Gastrocnemius medialis (tissue), 4 donors: Measurements from ENCODE around the gene ZNF91. TPM values are rescaled to one million over a fixed set of nuclear protein-coding genes. Genes with fewer than 3 reads are reported as not detected.
"Not testable (repeated sequence)": the region's sequence is repeated elsewhere in the genome, so short reads cannot be mapped to it uniquely, and the experiment has no call there.

ENCODE experiments used
- ATAC-seq, 2 donors: fragments of 150-250 bp; one replicate each; pipeline ENCODE4 v1.9.1; 2016
- DNase-seq, 2 donors: peaks; one replicate each; pipeline ENCODE4 v3.0.0-alpha.2; 2019
- H3K27ac ChIP-seq, 4 donors: fragments of 200-600 bp; sonication (generic); 1 replicate in 1 of 4; 2 replicates in 3 of 4; pipeline ENCODE4 v1.5.1; 2016 to 2018; ENCODE audit warnings: mild to moderate bottlenecking in 2 of 4, moderate library complexity in 1 of 4
- H3K27me3 ChIP-seq, 3 donors: fragments of 200-600 bp; sonication (generic) in 2 of 3; 1 replicate in 1 of 3; 2 replicates in 2 of 3; pipeline versions ENCODE4 v1.5.1 to v1.6.0; 2016 to 2019; ENCODE audit warnings: mild to moderate bottlenecking in 1 of 3, moderate library complexity in 1 of 3
- H3K36me3 ChIP-seq, 2 donors: fragments of 200-600 bp; sonication (generic) in 1 of 2; one replicate each; pipeline ENCODE4 v1.5.1; 2017 to 2018
- H3K4me1 ChIP-seq, 2 donors: fragments of 200-600 bp; sonication (generic) in 1 of 2; one replicate each; pipeline ENCODE4 v1.5.1; 2016 to 2017; ENCODE audit warnings: mild to moderate bottlenecking in 2 of 2
- H3K4me3 ChIP-seq, 4 donors: fragments of 200-600 bp; sonication (generic) in 3 of 4; 1 replicate in 1 of 4; 2 replicates in 3 of 4; pipeline ENCODE4 v1.5.1; 2016 to 2019; ENCODE audit warnings: mild to moderate bottlenecking in 2 of 4
- H3K9me3 ChIP-seq, 3 donors: fragments of 200-600 bp; sonication (generic) in 2 of 3; 1 replicate in 1 of 3; 2 replicates in 2 of 3; pipeline ENCODE4 v1.5.1; 2016 to 2019
- CTCF ChIP-seq, 5 experiments: fragments of 450-650 bp in 3 of 5; fragments of 200-600 bp in 2 of 5; sonication (generic) in 2 of 5; IDR thresholded peaks in 4 of 5; conservative IDR thresholded peaks in 1 of 5; 1 replicate in 4 of 5; 2 replicates in 1 of 5; pipeline ENCODE4 v1.5.1; 2016 to 2019; ENCODE audit warnings: antibody characterized with exemption in 5 of 5, mild to moderate bottlenecking in 3 of 5, moderate library complexity in 3 of 5
- POLR2A ChIP-seq, 2 donors: fragments of 450-650 bp; IDR thresholded peaks; one replicate each; pipeline ENCODE4 v1.6.1; 2017; ENCODE audit warnings: antibody characterized with exemption in 2 of 2, mild to moderate bottlenecking in 2 of 2, moderate library complexity in 2 of 2
- in situ Hi-C, 4 donors: fragments of 200-750 bp; cut with MboI; loops; one replicate each; pipeline versions ENCODE4 v1.15.0 to v1.8.0; 2017; ENCODE audit warnings: low sequenced_read_pairs in 4 of 4
- intact Hi-C: fragments of 100-400 bp; cut with DNase I; formaldehyde crosslinking; loops from one replicate; pipeline ENCODE4 v1.15.1; 2023; ENCODE audit warnings: low total_unique reads
- total RNA-seq, 4 donors: library from RNA; depleted of rRNA; stranded (reverse); fragments of >200 nt; gene quantifications; one replicate each; pipeline versions ENCODE4 v1.1.0 to v1.2.3, GENCODE V29; 2016

The ZNF91 gene
- total RNA-seq, 4 donors from 2014 or later: 44.3 to 71.1 (median 59.0) TPM

- Histone ChIP-seq H3K27me3 (no peaks in the 10 kb centered on the region), H3K36me3 (peaks cover 3 to 71% of the 10 kb centered on the region in 2 donors), H3K4me3 (no peak overlapping the region), H3K4me1 (no peaks in the 10 kb centered on the region), H3K9me3 (peaks cover 6 to 62% (median 16%) of the 10 kb centered on the region in 3 donors), H3K27ac (no peak overlapping the region)
- in situ Hi-C loops (no loop called here), intact Hi-C loops (no loop called here)
- DNase-seq (no peak), ATAC-seq (no peak)
- TF ChIP-seq POLR2A (IDR thresholded peaks at IDR 0.05) (no peak), CTCF (IDR thresholded peaks at IDR 0.05 in 4 of 5, conservative IDR thresholded peaks at IDR 0.05 in 1 of 5) (no peak)
These were observed 30.0 kb downstream of the ZNF91 start for GRCh38 chr19:23365222-23365621.

DNA sequence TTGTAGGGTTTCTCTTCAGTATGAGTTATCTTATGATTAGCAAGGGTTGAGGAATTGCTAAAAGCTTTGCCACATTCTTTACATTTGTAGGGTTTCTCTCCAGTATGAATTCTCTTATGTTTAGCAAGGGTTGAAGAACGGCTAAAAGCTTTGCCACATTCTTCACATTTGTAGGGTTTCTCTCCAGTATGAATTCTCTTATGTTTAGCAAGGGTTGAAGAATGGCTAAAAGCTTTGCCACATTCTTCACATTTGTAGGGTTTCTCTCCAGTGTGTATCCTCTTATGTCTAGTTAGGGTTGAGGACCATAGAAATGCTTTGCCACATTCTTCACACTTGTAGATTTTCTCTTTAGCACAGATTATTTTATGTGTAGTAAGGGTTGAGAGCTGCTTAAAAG lies 33.4 kb downstream of the ZNF91 start:
- DNase-seq, H3K27ac ChIP-seq, intact Hi-C loops, in situ Hi-C loops, H3K4me1 ChIP-seq, H3K27me3 ChIP-seq, ATAC-seq: not testable (repeated sequence)
- peaks cover 7 to 82% (median 27%) of the 10 kb centered on the region in 3 donors for H3K9me3 ChIP-seq
- H3K36me3 ChIP-seq: peaks cover 3 to 56% of the 10 kb centered on the region in 2 donors
- peak overlapping the region in 1 of 4 donors; percentile 30 for H3K4me3 ChIP-seq

- intact Hi-C loops: no loop called here
- in situ Hi-C loops: no loop called here
- no peaks in the 10 kb centered on the region for H3K27me3 ChIP-seq
- H3K27ac ChIP-seq: no peak overlapping the region
- H3K9me3 ChIP-seq: peaks cover 8 to 74% (median 47%) of the 10 kb centered on the region in 3 donors
- TF ChIP-seq CTCF (IDR thresholded peaks at IDR 0.05 in 4 of 5, conservative IDR thresholded peaks at IDR 0.05 in 1 of 5) (no peak), POLR2A (IDR thresholded peaks at IDR 0.05) (no peak)
- DNase-seq (no peak), ATAC-seq (no peak)
- no peaks in the 10 kb centered on the region for H3K4me1 ChIP-seq
- peaks cover 0 to 31% of the 10 kb centered on the region in 2 donors for H3K36me3 ChIP-seq
- H3K4me3 ChIP-seq: no peak overlapping the region
These were observed 43.5 kb downstream of the ZNF91 start for GRCh38 chr19:23351806-23352205.

DNA sequence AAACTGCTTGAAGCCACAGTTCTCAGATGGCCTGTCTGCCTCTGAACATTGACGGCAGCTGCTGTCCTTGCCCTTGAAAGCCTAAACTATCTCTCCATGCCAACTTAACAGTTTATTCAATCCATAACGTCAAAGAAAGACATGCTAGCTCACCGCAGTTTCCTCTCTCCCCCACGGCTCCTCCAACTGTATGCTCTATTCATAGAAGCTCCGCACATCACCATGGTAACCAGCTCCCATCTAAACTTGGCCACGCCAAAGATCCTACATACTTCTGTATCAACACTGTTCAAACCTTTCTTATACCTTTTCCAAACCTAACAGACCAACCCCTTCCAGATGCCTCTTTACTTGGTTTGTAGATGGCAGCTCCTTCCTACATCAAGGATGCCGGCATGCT lies 48.6 kb downstream of the ZNF91 start:
- H3K27ac ChIP-seq: no peak overlapping the region
- TF ChIP-seq CTCF (IDR thresholded peaks at IDR 0.05 in 4 of 5, conservative IDR thresholded peaks at IDR 0.05 in 1 of 5): no peak
- no peak for TF ChIP-seq POLR2A (IDR thresholded peaks at IDR 0.05)
- ATAC-seq (no peak), DNase-seq (no peak)
- peaks cover 0 to 45% (median 32%) of the 10 kb centered on the region in 3 donors for H3K9me3 ChIP-seq
- intact Hi-C loops (no loop called here), in situ Hi-C loops (no loop called here)
- no peaks in the 10 kb centered on the region for H3K4me1 ChIP-seq
- H3K36me3 ChIP-seq: peaks cover 0 to 33% of the 10 kb centered on the region in 2 donors
- H3K27me3 ChIP-seq: no peaks in the 10 kb centered on the region
- no peak overlapping the region for H3K4me3 ChIP-seq

- Histone ChIP-seq H3K4me3 (no peak overlapping the region), H3K4me1 (no peaks in the 10 kb centered on the region), H3K9me3 (peaks cover 0 to 39% (median 28%) of the 10 kb centered on the region in 3 donors), H3K27me3 (no peaks in the 10 kb centered on the region), H3K36me3 (peaks cover 0 to 35% of the 10 kb centered on the region in 2 donors), H3K27ac (no peak overlapping the region)
- DNase-seq (no peak), ATAC-seq (no peak)
- TF ChIP-seq POLR2A (IDR thresholded peaks at IDR 0.05) (no peak), CTCF (IDR thresholded peaks at IDR 0.05 in 4 of 5, conservative IDR thresholded peaks at IDR 0.05 in 1 of 5) (no peak)
- intact Hi-C loops (no loop called here), in situ Hi-C loops (no loop called here)
These were observed 49.4 kb downstream of the ZNF91 start for GRCh38 chr19:23345838-23346237.
